Measurements from ENCODE around the gene UBE4A.

GRCh38 chr11:118418766-118419165 lies 59.4 kb downstream of the UBE4A start:
- no peak for TF ChIP-seq CTCF (IDR thresholded peaks at IDR 0.05; ENCODE audit: borderline replicate concordance, extremely low read depth, low read length, poor library complexity, severe bottlenecking)
- TF ChIP-seq EZH2 (IDR thresholded peaks at IDR 0.05; ENCODE audit: borderline replicate concordance, low read depth, low read length, severe bottlenecking) = no peak

Data from DND-41 (cell line).